Measurements from ENCODE around the gene AKR1D1.
"Not testable (repeated sequence)": the region's sequence is repeated elsewhere in the genome, so short reads cannot be mapped to it uniquely, and the experiment has no call there.

Gene AKR1D1

DNA sequence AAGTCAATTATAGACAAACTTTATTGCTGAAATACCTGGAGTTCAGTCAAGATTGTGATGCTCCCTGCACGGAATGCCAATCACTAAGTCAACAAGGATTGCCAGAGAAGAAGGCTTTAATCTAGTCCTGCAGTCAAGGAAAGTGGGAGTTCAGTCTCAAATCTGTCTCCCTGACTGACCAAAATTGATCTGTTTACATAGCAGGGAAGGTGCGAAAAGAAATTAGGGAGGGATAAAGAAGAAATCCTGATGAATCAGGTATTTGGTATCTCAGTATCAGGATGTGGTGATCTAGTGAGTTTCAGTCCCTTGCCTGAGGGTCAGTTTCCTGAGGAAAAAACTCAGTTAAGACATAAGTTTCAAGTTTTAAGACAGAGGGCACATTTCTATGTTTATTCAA, 2.1 kb upstream of the AKR1D1 start:
- DNase-seq (ENCODE audit: low read depth), result no peak

- no peak for DNase-seq (ENCODE audit: low read depth)
These were observed 1.7 kb upstream of the AKR1D1 start for GRCh38 chr7:138074540-138074939.

DNA sequence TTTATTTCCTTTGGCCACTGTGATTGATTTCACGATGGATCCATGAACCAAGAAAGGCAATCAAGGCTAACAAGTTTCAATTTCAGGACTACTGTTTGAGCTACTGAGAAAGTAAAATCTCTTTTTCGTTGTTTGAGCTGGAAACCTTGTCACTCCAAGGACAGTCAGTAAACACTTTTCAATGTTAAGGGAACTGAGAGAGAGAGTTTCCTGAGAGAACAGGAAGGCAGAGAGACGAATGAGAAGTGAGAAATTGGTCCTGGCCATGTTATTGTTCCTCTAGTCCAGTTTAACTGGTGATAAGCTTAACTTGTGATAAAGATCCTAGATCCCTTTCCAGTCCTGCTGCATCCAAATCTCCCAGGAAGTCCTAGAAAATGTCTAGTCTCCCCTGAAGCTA, 909 bp upstream of the AKR1D1 start:
- DNase-seq (ENCODE audit: low read depth), result no peak

- DNase-seq (ENCODE audit: low read depth), result not testable (repeated sequence)
These were observed 473 bp upstream of the AKR1D1 start for GRCh38 chr7:138075786-138076185.

DNA sequence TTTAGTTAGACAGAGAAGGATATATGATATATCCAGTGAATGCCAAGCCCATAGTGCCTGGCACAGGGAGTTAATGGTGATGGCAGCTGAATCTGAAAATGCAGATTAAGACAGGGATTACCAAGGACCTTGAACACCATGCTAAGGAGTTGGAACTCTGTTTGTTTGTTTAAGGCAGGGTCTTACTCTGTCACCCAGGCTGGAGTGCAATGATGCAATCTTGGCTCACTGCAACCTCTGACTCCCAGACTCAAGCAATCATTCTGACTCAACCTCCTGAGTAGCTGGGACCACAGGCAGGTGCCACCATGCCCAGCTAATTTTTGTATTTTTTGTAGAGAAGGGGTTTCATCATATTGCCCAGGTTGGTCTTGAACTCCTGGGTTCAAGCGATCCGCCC, 1.6 kb downstream of the AKR1D1 start:
- DNase-seq (ENCODE audit: low read depth), result no peak

DNA sequence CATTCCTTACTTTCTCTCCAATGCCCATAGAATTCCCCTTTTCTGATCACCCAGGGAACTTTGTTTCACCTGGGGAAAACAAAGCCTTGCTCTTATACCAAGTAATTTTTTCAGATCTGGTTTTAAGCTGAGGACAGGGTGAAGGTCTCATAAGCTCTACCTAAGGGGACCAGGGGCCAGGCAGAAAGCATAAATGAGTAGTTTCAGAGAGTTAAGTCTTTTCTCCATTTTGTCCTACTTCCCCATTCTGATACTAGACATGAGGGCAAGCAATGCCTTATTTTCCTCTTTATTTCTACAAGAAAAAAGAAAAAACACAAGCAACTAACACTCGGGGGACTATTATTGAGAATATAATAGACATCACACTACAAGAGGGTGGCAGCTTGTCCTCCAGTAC, 2.9 kb downstream of the AKR1D1 start:
- no peak for DNase-seq (ENCODE audit: low read depth)

DNA sequence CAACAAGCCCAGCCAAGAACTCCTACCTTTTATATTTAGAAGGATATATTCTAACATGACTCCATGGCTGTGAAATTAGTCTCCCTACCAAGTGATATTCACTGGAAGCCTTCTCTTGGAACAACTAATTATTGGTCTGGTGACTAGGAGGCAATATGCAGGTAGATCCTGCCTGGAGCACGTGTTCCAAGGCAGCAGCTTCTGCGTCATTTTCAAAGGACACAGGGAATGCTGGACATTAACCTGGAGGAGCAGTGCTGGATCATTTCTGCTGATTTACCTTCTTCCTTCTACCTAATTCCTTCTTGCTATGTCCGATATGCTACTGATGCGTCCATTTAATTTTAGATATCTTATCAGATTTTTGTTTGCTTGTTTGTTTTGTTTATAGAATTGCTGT, 5.6 kb downstream of the AKR1D1 start:
- no peak for DNase-seq (ENCODE audit: low read depth)

- no peak for DNase-seq (ENCODE audit: low read depth)
These were observed 7.6 kb downstream of the AKR1D1 start for GRCh38 chr7:138083859-138084258.

DNA sequence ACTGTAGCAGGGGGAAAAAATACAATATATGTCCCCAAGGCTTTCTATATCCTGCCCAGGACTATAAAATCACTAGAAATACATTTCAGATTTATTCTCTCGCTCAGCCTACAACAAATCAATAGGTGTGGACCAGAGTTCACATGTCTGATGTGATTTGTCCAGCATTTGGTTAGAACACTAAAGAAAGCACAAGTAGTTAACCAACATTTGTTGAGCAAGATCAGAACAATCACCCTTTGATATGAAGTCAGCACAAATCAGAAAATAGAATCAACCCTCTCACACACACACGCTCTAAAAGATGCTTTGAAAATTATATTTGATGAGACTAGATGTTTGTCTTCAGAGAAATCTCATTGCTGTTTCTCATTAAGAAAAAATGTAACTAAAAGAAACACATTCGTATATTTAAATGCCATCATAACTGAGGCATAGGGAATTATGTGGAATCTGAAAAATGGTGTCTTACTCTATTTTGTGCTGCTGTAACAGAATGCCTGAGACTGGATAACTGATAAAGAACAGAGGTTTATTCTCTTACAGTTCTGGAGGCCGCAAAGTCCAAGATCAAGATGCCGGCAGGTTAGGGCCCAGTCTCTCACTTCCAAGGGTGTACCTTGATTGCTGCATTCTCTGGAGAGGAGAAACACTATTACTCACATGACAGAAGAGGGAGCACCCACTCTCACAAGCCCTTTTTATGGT, 10.5 kb downstream of the AKR1D1 start:
- DNase-seq (ENCODE audit: low read depth), result no peak

- DNase-seq (ENCODE audit: low read depth), result no peak
These were observed 13.0 kb downstream of the AKR1D1 start for GRCh38 chr7:138089080-138089901.

- no peak for DNase-seq (ENCODE audit: low read depth)
These were observed 14.8 kb downstream of the AKR1D1 start for GRCh38 chr7:138091032-138091431.

GRCh38 chr7:138091840-138092239, 15.6 kb downstream of the AKR1D1 start:
- not testable (repeated sequence) for DNase-seq (ENCODE audit: low read depth)

DNA sequence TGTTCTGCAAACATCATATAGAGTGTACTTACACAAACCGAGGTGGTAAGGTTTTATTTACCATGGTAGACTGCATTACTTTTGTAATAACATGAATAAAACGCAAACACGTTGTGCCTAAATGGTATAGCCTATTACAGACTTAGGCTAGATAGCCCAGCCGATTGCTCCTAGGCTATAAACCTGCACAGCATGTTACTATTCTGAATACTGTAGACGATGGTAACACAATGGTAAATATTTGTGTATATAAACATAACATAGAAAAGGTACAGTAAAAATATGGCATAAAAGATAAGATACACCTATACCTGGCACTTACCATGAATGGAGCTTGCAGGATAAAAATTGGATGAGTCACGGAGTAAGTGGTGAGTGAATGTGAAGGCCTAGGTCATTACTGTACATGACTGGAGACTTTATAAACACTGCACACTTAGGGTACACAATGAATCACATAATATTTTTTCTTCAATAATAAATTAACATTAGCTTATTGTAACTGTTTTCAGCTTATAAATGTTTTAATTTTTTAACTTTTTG, 16.3 kb downstream of the AKR1D1 start:
- no peak for DNase-seq (ENCODE audit: low read depth)

GRCh38 chr7:138095972-138096935, 20.0 kb downstream of the AKR1D1 start:
- no peak for DNase-seq (ENCODE audit: low read depth)

DNA sequence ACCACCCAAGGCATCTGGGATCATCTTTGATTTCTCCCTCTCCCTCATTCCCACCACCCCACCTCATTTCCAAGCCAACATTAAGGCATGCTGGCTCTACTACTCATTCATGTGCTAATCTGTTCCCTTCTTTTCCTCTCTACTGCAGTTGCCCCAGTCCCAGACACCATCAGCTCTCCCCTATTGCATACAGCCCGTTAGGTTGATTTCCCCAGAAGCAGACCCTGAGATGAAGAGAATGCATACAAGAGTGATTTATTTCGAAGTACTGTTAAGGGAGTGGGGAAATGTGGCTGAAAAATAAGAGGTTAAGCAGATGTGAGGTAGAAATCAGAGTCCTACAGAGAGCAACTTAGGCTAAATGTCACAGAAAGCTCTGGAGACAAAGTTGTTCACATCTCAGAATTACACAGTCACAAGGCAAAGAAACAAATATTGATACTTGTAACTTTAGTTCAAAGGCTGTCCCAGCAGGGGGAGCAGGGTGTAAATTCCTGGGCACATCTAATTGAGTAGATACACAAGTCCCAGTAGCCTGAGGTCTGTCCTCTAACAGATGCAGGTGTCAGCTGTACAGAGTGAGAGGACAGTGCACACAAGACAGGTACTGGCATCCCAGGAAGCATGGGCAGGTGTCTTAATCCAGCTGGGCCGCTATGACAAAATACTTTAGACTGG, 20.9 kb downstream of the AKR1D1 start:
- DNase-seq (ENCODE audit: low read depth), result no peak

DNA sequence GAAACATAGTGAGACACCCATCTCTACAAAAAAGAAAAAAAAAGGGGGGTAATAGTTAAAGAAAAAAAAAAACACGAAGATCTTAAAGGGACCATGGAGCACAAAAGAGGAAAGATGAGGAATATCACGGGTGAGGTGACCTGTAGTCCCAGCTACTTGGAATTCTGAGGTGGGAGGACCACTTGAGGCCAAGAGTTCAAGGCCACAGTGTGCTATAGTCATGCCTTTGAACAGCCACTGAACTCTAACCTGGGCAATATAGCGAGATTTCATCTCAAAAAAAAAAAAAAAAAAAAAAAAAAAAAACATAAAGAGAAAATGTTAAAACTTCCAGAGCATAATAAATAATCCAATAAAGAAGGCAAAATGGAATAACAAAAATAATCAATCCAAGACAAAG, 23.6 kb downstream of the AKR1D1 start:
- no peak for DNase-seq (ENCODE audit: low read depth)

- no peak for DNase-seq (ENCODE audit: low read depth)
These were observed 29.0 kb downstream of the AKR1D1 start for GRCh38 chr7:138105221-138105620.

- no peak for DNase-seq (ENCODE audit: low read depth)
These were observed 38.8 kb downstream of the AKR1D1 start for GRCh38 chr7:138115047-138115446.

GRCh38 chr7:138116141-138116540, 39.9 kb downstream of the AKR1D1 start:
- no peak for DNase-seq (ENCODE audit: low read depth)

- DNase-seq (ENCODE audit: low read depth), result no peak
These were observed 40.6 kb downstream of the AKR1D1 start for GRCh38 chr7:138116892-138117291.

DNA sequence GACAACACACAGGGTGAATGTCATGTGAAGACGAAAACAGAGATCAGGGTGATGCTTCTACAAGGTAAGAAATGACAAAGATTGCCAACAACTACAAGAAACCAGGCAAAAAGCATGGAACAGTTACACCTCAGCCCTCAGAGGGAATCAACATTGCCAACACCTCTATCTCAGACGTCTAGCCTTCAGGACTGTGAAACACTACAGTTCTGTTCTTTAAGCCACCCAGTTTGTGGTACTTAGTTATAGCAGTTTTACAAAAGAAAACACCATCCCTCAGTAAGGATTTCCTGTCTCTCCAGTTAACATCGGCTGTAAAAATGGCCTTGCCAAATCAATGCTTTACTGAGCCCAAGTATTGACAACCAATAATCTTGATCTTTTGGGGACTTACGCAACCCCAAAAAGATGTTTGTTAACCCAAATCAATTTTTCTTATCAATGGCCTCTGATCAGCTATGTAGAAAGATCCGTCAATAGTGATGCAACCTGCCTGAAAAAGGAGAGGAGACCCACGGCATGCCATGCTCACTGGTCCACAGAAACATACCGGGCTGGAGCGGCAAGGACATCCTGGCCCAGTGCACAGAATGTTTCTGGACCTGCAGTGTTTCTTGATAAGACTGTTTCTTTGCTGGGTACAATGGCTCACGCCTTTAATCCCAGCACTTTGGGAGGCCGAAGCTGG, 44.0 kb downstream of the AKR1D1 start:
- no peak for DNase-seq (ENCODE audit: low read depth)
